Activated naive CD4-positive, alpha-beta T cell treated with anti-CD3 and anti-CD28 coated beads for 36 hours (primary cell): Measurements from ENCODE around the gene EHD4. TPM values are rescaled to one million over a fixed set of nuclear protein-coding genes. Genes with fewer than 3 reads are reported as not detected.

Experiments used
- CTCF ChIA-PET: fragments of 350-600 bp; sonication (Branson Sonifier 250); formaldehyde crosslinking; loops from one replicate; lab custom pipeline; 2021; ENCODE audit warnings: antibody characterized with exemption; lab: Charles Lee
- DNase-seq: peaks from one replicate; pipeline ENCODE4 v3.0.0-alpha.2; 2020
- H3K27ac Mint-ChIP-seq: one replicate; pipeline ENCODE4 v1.8.0; 2021; ENCODE audit warnings: mild to moderate bottlenecking, mixed read lengths
- H3K27me3 Mint-ChIP-seq: one replicate; pipeline ENCODE4 v1.8.0; 2021; ENCODE audit warnings: low read depth, mixed read lengths
- H3K36me3 Mint-ChIP-seq: one replicate; pipeline ENCODE4 v1.8.0; 2021; ENCODE audit warnings: low read depth, mixed read lengths
- H3K4me1 Mint-ChIP-seq: one replicate; pipeline ENCODE4 v1.8.0; 2021; ENCODE audit warnings: low read depth, mixed read lengths
- H3K4me3 Mint-ChIP-seq: one replicate; pipeline ENCODE4 v1.8.0; 2021; ENCODE audit warnings: mild to moderate bottlenecking, moderate library complexity, mixed read lengths
- H3K9me3 Mint-ChIP-seq: one replicate; pipeline ENCODE4 v1.8.0; 2021; ENCODE audit warnings: mixed read lengths
- intact Hi-C: fragments of 100-400 bp; cut with micrococcal nuclease; formaldehyde crosslinking; loops from one replicate; pipeline ENCODE4 v1.15.1; 2023
- total RNA-seq, 2 experiments: library from RNA; stranded (reverse); gene quantifications; one replicate each; pipeline ENCODE4 v1.2.3, GENCODE V29; 2021

Gene EHD4
- total RNA-seq, 2 experiments from 2014 or later: 30.1 to 31.8 TPM

DNA sequence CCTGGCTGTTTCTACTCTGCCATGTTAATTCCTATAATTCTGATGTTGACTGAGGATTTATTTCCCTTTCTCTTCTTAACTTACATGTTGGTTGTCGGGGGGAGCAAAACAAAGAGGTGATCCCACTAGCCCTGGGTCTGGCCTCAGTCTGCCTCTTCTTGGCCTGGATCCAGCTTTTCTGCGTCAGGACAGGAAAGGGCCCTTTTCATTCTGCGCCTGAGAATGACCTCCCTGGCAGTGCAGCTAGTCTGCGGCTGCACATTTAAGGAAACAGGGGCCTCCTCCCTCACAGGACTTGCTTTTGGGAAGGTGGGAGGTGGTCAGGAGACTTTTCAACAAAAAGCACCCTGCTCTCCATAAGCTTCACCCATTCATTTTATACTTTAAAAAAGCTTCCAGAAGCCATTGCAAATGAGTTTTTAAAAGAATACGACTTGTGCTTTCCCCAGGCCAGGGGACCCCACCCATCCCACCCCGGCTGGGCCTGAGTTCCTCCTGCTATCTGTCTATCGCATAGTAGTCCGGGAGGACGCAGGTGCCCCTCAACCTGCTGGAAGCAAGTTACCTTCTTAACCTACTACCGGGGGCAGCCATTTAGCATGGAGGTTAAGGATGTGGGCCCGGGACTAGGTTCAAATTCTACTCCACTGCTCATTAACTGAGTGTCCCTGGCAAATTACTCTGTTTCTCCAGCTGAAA lies 21.3 kb upstream of the EHD4 start:
- Mint-ChIP-seq H3K36me3 (no peaks in the 10 kb centered on the region), H3K27me3 (peaks cover 3% of the 10 kb centered on the region), H3K4me3 (no peak overlapping the region), H3K27ac (no peak overlapping the region), H3K4me1 (no peaks in the 10 kb centered on the region), H3K9me3 (no peaks in the 10 kb centered on the region)
- CTCF ChIA-PET: interaction anchor here (6.2 to 6.4 kb wide), 2 partner anchors 61 to 90 kb away, joined by 65 to 94 read pairs; no protein-coding TSS in a partner anchor
- intact Hi-C loops: no loop called here
- DNase-seq: no peak

GRCh38 chr15:41992803-41993190 lies 20.4 kb upstream of the EHD4 start:
- H3K27ac Mint-ChIP-seq: no peak overlapping the region
- no peaks in the 10 kb centered on the region for H3K36me3 Mint-ChIP-seq
- no peak overlapping the region for H3K4me3 Mint-ChIP-seq
- DNase-seq: no peak
- CTCF ChIA-PET: interaction anchor here (6.2 to 6.4 kb wide), 2 partner anchors 62 to 91 kb away, joined by 65 to 94 read pairs; no protein-coding TSS in a partner anchor
- H3K9me3 Mint-ChIP-seq: no peaks in the 10 kb centered on the region
- intact Hi-C loops: no loop called here
- H3K27me3 Mint-ChIP-seq: peaks cover 3% of the 10 kb centered on the region
- H3K4me1 Mint-ChIP-seq: no peaks in the 10 kb centered on the region

DNA sequence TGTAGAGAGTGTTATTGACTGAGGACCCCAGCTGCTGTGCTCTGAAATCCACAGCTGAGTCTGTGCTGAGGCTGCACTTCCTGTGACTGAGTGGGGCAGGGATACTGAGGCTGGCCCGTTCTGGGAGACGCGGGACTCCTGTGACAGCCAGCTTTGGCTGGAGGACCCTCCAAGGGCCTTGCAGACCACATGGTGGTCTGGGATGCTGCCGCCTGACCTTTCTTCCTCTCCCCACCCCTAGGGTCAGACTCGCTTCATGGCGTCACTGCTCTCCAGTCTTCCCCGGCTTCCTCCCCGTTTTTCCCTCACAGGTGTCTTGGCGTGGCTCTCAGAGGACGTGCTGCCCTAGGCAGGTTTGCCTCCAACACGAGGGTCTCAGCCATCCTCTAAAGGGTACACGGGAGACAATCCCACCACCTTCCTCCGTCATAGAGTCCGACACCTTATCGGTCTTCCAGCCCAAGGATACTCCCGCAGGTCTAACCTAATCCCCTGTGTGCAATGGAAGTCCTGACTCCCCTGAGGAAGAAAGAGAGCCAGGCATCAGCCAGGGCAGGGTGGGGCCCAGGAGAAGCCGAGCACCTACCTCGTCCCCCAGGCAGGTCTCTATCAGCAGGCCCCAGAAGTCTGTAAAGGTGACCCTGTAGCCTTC lies 19.9 kb upstream of the EHD4 start:
- Mint-ChIP-seq H3K4me1 (no peaks in the 10 kb centered on the region), H3K27me3 (peaks cover 3% of the 10 kb centered on the region), H3K36me3 (no peaks in the 10 kb centered on the region), H3K4me3 (no peak overlapping the region), H3K27ac (no peak overlapping the region), H3K9me3 (no peaks in the 10 kb centered on the region)
- intact Hi-C loops: no loop called here
- DNase-seq: no peak
- CTCF ChIA-PET: interaction anchor here (1.3 to 6.4 kb wide), 3 partner anchors 9 to 91 kb away, joined by 3 to 94 read pairs (median 65); no protein-coding TSS in a partner anchor

- intact Hi-C loops: no loop called here
- Mint-ChIP-seq H3K27me3 (peaks cover 3% of the 10 kb centered on the region), H3K27ac (no peak overlapping the region), H3K36me3 (no peaks in the 10 kb centered on the region), H3K4me1 (no peaks in the 10 kb centered on the region), H3K9me3 (no peaks in the 10 kb centered on the region), H3K4me3 (no peak overlapping the region)
- CTCF ChIA-PET: interaction anchor here (0.8 to 6.4 kb wide), 23 partner anchors 7 to 493 kb away, joined by 3 to 94 read pairs (median 6); no protein-coding TSS in a partner anchor
- DNase-seq: no peak
Measured at GRCh38 chr15:41990691-41991090, 18.3 kb upstream of the EHD4 start.

DNA sequence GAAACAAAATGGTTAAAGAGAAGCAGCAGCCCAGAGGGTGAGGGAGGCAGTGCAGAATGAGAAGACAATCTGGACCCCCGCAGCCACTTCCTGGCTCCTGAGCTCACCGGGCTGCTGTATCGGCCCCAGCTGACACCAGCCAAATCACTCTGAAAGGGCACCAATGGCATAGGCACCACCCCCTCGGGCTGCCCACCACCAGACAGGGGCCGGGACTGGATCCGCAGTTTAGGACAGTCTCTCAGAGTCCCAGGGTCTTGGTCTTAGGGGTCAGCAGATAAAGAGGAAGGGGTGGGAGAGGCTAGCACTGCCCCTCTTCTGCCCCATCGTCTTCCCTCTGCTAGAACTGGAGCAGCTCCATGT lies 17.9 kb upstream of the EHD4 start:
- CTCF ChIA-PET: interaction anchor here (0.5 to 6.4 kb wide), 30 partner anchors 8 to 494 kb away, joined by 3 to 94 read pairs (median 5); partner anchors contain the start of gene MAPKBP1

GRCh38 chr15:41989573-41990242 lies 17.4 kb upstream of the EHD4 start:
- Mint-ChIP-seq H3K27me3 (peaks cover 3% of the 10 kb centered on the region), H3K27ac (no peak overlapping the region), H3K4me3 (no peak overlapping the region), H3K4me1 (no peaks in the 10 kb centered on the region), H3K36me3 (no peaks in the 10 kb centered on the region), H3K9me3 (no peaks in the 10 kb centered on the region)
- peak; percentile 93 for DNase-seq
- intact Hi-C loops: loop anchor here (1.0 to 2.0 kb wide), 4 partner anchors 68 to 481 kb away; no protein-coding TSS in a partner anchor
- CTCF ChIA-PET: interaction anchor here (0.5 to 6.4 kb wide), 31 partner anchors 8 to 216 kb away, joined by 3 to 94 read pairs (median 5); partner anchors contain the start of gene MAPKBP1

More for the DNA sequence above, 17.9 kb upstream of the EHD4 start:
- no peak for DNase-seq
- Mint-ChIP-seq H3K4me3 (no peak overlapping the region), H3K36me3 (no peaks in the 10 kb centered on the region), H3K9me3 (no peaks in the 10 kb centered on the region), H3K4me1 (no peaks in the 10 kb centered on the region), H3K27ac (no peak overlapping the region), H3K27me3 (peaks cover 3% of the 10 kb centered on the region)
- intact Hi-C loops: no loop called here

DNA sequence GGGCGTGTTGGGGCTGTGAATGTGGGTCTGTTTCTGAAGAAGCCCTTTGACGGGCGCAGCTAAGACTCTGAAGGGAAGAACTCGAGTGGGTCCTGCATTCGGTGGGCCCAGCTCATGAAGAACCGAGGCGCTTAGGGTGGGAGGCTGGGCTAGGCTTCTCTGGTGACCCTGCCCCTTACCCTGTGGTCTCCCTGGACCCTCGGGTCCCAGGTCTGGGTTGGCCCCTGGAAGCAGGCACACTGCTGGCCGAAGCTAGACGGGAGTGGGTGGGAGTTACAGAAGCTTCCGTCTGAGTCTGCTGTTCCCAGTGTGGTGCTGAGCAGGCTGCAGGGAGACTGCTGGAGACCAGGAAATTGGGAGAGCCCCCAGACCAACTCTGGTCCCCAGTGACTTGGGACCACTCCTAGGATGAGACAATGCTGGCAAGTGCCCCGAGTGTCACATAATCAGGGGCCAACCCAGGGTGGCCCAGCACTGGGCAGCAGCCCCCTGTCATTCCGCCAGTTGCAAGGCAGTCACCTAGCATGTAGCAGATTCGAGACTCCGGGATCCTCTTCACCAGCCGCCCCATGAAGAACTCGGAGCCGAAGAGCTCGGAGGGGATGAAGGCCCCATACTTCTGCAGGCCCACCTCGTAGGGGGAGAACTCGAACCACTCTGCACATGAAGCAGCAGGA lies 16.7 kb upstream of the EHD4 start:
- CTCF ChIA-PET: interaction anchor here (1.0 to 6.4 kb wide), 19 partner anchors 8 to 215 kb away, joined by 3 to 94 read pairs (median 6); partner anchors contain the start of gene MAPKBP1
- no peak for DNase-seq
- no peak overlapping the region for H3K4me3 Mint-ChIP-seq

GRCh38 chr15:41987925-41988275 lies 15.5 kb upstream of the EHD4 start:
- intact Hi-C loops: loop anchor here (2.0 kb wide), 1 partner anchor 483 kb away; no protein-coding TSS in a partner anchor
- Mint-ChIP-seq H3K27me3 (peaks cover 3% of the 10 kb centered on the region), H3K4me3 (no peak overlapping the region), H3K9me3 (no peaks in the 10 kb centered on the region), H3K4me1 (no peaks in the 10 kb centered on the region), H3K36me3 (no peaks in the 10 kb centered on the region), H3K27ac (no peak overlapping the region)
- no peak for DNase-seq
- CTCF ChIA-PET: interaction anchor here (0.5 to 6.4 kb wide), 8 partner anchors 9 to 368 kb away, joined by 3 to 94 read pairs (median 11); no protein-coding TSS in a partner anchor

More for the DNA sequence above, 16.7 kb upstream of the EHD4 start:
- Mint-ChIP-seq H3K27me3 (peaks cover 3% of the 10 kb centered on the region), H3K36me3 (no peaks in the 10 kb centered on the region), H3K9me3 (no peaks in the 10 kb centered on the region), H3K4me1 (no peaks in the 10 kb centered on the region), H3K27ac (no peak overlapping the region)
- intact Hi-C loops: loop anchor here (1.0 to 2.0 kb wide), 4 partner anchors 68 to 482 kb away; no protein-coding TSS in a partner anchor

GRCh38 chr15:41987246-41987924 lies 15.0 kb upstream of the EHD4 start:
- Mint-ChIP-seq H3K4me3 (no peak overlapping the region), H3K4me1 (no peaks in the 10 kb centered on the region), H3K9me3 (no peaks in the 10 kb centered on the region), H3K27ac (no peak overlapping the region), H3K27me3 (peaks cover 2% of the 10 kb centered on the region), H3K36me3 (no peaks in the 10 kb centered on the region)
- intact Hi-C loops: no loop called here
- DNase-seq: no peak
- CTCF ChIA-PET: interaction anchor here (0.5 to 6.2 kb wide), 6 partner anchors 8 to 367 kb away, joined by 3 to 94 read pairs (median 6); no protein-coding TSS in a partner anchor

GRCh38 chr15:41985236-41986160 lies 13.1 kb upstream of the EHD4 start:
- no peaks in the 10 kb centered on the region for H3K27me3 Mint-ChIP-seq
- no peaks in the 10 kb centered on the region for H3K36me3 Mint-ChIP-seq
- H3K9me3 Mint-ChIP-seq: no peaks in the 10 kb centered on the region
- intact Hi-C loops: no loop called here
- DNase-seq: no peak
- H3K4me3 Mint-ChIP-seq: no peak overlapping the region
- CTCF ChIA-PET: interaction anchor here (0.7 to 1.6 kb wide), 10 partner anchors 11 to 400 kb away, joined by 3 to 8 read pairs (median 4); no protein-coding TSS in a partner anchor
- H3K27ac Mint-ChIP-seq: no peak overlapping the region
- no peaks in the 10 kb centered on the region for H3K4me1 Mint-ChIP-seq
